GM12878 (cell line): Measurements from ENCODE around the gene PMF1. TPM values are rescaled to one million over a fixed set of nuclear protein-coding genes. Genes with fewer than 3 reads are reported as not detected.

Experiments
- ATAC-seq: fragments of 200-7000 bp; cut with Tn5 transposase; 3 replicates; pipeline ENCODE4 v1.9.1; 2020; ENCODE audit warnings: mild to moderate bottlenecking, moderate library complexity
- BruUV-seq: library from RNA; stranded (reverse); fragments of 400-500 nt; replicated peaks from 2 replicates; lab custom pipeline; 2021; lab: Mats Ljungman, UMichigan
- CTCF ChIA-PET: fragments of 300-600 bp; sonication (Branson Sonifier 250); formaldehyde crosslinking; extraction: SDS; loops from one replicate; lab custom pipeline; 2021; ENCODE audit warnings: inconsistent platforms; lab: Yijun Ruan, JAX
- POLR2A ChIA-PET: fragments of 350-600 bp; formaldehyde crosslinking; extraction: SDS; loops from one replicate; lab custom pipeline; 2021; ENCODE audit warnings: inconsistent platforms; lab: Charles Lee
- RAD21 ChIA-PET: fragments of 300-600 bp; sonication (Branson Sonifier 250); formaldehyde crosslinking; loops from one replicate; lab custom pipeline; 2023; ENCODE audit warnings: antibody characterized with exemption; ENCODE audit not compliant: unreplicated experiment; lab: Charles Lee
- SMC1A ChIA-PET: fragments of 300-600 bp; sonication (Branson Sonifier 250); formaldehyde crosslinking; loops from one replicate; lab custom pipeline; 2023; ENCODE audit not compliant: unreplicated experiment, uncharacterized antibody; lab: Charles Lee
- DNase-seq: peaks from one replicate; pipeline ENCODE4 v3.0.0-alpha.2; 2011; ENCODE audit warnings: low read depth, low spot score
- FAIRE-seq: peaks from 3 replicates; lab custom pipeline; 2011; peaks lifted over from hg19 to GRCh38; lab: Jason Lieb, UNC
- H2AFZ ChIP-seq: 2 replicates; pipeline ENCODE4 v1.6.0; 2011; ENCODE audit warnings: low read depth, low read length, control low read depth; ENCODE audit not compliant: control insufficient read depth
- H3K27ac ChIP-seq: 2 replicates; pipeline ENCODE4 v1.5.1; 2011; ENCODE audit warnings: control low read depth; ENCODE audit not compliant: control insufficient read depth, insufficient read depth
- H3K27me3 ChIP-seq, 2 experiments: replicated peaks in 1 of 2; 2 replicates each; pipeline versions ENCODE4 v1.6.0 to v1.6.1; 2011; ENCODE audit warnings: low read length in 1 of 2; ENCODE audit not compliant: control insufficient read depth in 2 of 2, insufficient read depth in 2 of 2
- H3K36me3 ChIP-seq, 2 experiments: 2 replicates each; pipeline ENCODE4 v1.5.1; 2011; ENCODE audit warnings: low read length in 1 of 2; ENCODE audit not compliant: control insufficient read depth in 2 of 2, insufficient read depth in 2 of 2
- H3K4me1 ChIP-seq: 2 replicates; pipeline ENCODE4 v1.6.1; 2011; ENCODE audit warnings: mild to moderate bottlenecking, low read length, moderate library complexity, mixed read lengths; ENCODE audit not compliant: control insufficient read depth, insufficient read depth
- H3K4me2 ChIP-seq: 2 replicates; pipeline ENCODE4 v1.6.0; 2011; ENCODE audit warnings: control low read depth; ENCODE audit not compliant: control insufficient read depth, insufficient read depth
- H3K4me3 ChIP-seq: fragments of 200-600 bp; sonication (generic); 2 replicates; pipeline ENCODE4 v1.5.1; 2016
- H3K79me2 ChIP-seq: 2 replicates; pipeline ENCODE4 v1.6.0; 2011; ENCODE audit warnings: low read length; ENCODE audit not compliant: control insufficient read depth, insufficient read depth
- H3K9ac ChIP-seq: 2 replicates; pipeline ENCODE4 v1.8.0; 2011; ENCODE audit warnings: low read length, control low read depth, mixed read lengths; ENCODE audit not compliant: control insufficient read depth, insufficient read depth
- H3K9me3 ChIP-seq: replicated peaks from 3 replicates; pipeline ENCODE4 v1.5.1; 2011; ENCODE audit warnings: mild to moderate bottlenecking, low read length; ENCODE audit not compliant: control insufficient read depth, insufficient read depth
- H4K20me1 ChIP-seq: 2 replicates; pipeline ENCODE4 v1.6.0; 2011; ENCODE audit not compliant: control insufficient read depth, insufficient read depth
- BCLAF1 ChIP-seq: fragments of 450-650 bp; IDR thresholded peaks from 2 replicates; pipeline ENCODE4 v1.6.1; 2017; ENCODE audit warnings: antibody characterized with exemption, mild to moderate bottlenecking, moderate library complexity
- CREM ChIP-seq: IDR thresholded peaks from 2 replicates; pipeline ENCODE4 v1.6.1; 2014; ENCODE audit warnings: antibody characterized with exemption, low read depth
- EED ChIP-seq: sonication (generic); IDR thresholded peaks from 2 replicates; pipeline ENCODE4 v1.6.1; 2016; ENCODE audit warnings: antibody characterized with exemption, low read depth
- ELK1 ChIP-seq: IDR thresholded peaks from 2 replicates; pipeline ENCODE4 v1.6.1; 2012; ENCODE audit warnings: low read depth, low read length, improper control_type of control experiment
- IRF3 ChIP-seq: fragments of 450-650 bp; IDR thresholded peaks from 2 replicates; pipeline ENCODE4 v1.6.1; 2014; ENCODE audit warnings: mild to moderate bottlenecking
- NRF1 ChIP-seq: conservative IDR thresholded peaks from 2 replicates; pipeline ENCODE4 v1.6.1; 2011; ENCODE audit warnings: mild to moderate bottlenecking, low read depth, low read length, improper control_type of control experiment
- PML ChIP-seq: IDR thresholded peaks from 2 replicates; pipeline ENCODE4 v1.6.1; 2012; ENCODE audit warnings: low read length, inconsistent platforms
- POLR2A ChIP-seq: IDR thresholded peaks from 2 replicates; pipeline ENCODE4 v1.6.1; 2011; ENCODE audit warnings: low read depth, mild to moderate bottlenecking, low read length
- SPI1 ChIP-seq: IDR thresholded peaks from 2 replicates; pipeline ENCODE4 v1.6.1; 2011; ENCODE audit warnings: low read depth, mild to moderate bottlenecking, low read length, moderate library complexity, borderline replicate concordance; ENCODE audit not compliant: insufficient read depth
- STAT1 ChIP-seq: fragments of 450-650 bp; conservative IDR thresholded peaks from 2 replicates; pipeline ENCODE4 v1.6.1; 2014; ENCODE audit warnings: antibody characterized with exemption, mild to moderate bottlenecking
- ZNF207 ChIP-seq: fragments of 450-650 bp; IDR thresholded peaks from 2 replicates; pipeline ENCODE4 v1.6.1; 2014; ENCODE audit warnings: antibody characterized with exemption, mild to moderate bottlenecking, borderline replicate concordance
- ZZZ3 ChIP-seq: IDR thresholded peaks from 2 replicates; pipeline ENCODE4 v1.6.1; 2011; ENCODE audit warnings: low read depth; ENCODE audit not compliant: control insufficient read depth, insufficient read length
- WGBS: methylation state at CpG from one replicate; pipeline ENCODE4 v1.1.6; 2016; ENCODE audit warnings: low lambda C conversion rate; ENCODE audit not compliant: insufficient replicate concordance, insufficient coverage; ENCODE audit errors: missing lambda C conversion rate; 5-methylcytosine and 5-hydroxymethylcytosine counted together
- in situ Hi-C: fragments of 300-500 bp; cut with MboI; formaldehyde crosslinking; loops from 9 replicates; pipeline ENCODE4 v1.14.3; 2018; ENCODE audit warnings: mixed read lengths
- intact Hi-C: fragments of 100-400 bp; cut with micrococcal nuclease; formaldehyde crosslinking; loops from one replicate; pipeline ENCODE4 v1.14.2; 2022; ENCODE audit not compliant: unreplicated experiment
- polyA plus RNA-seq, 11 experiments: library from polyadenylated mRNA; depleted of rRNA in 4 of 11; unstranded in 6 of 11; stranded (reverse) in 5 of 11; fragments of >200 nt; fragmentation: Nextera tagmentation in 4 of 11; fragmentation: Illumina TruSeq in 1 of 11; extraction: Ambion mirVana in 4 of 11; extraction: Trizol in 1 of 11; gene quantifications; 1 replicate in 1 of 11; 2 replicates in 10 of 11; pipeline versions ENCODE4 v1.2.1 to v1.2.3, GENCODE V29; 2011 to 2016; ENCODE audit warnings: inconsistent platforms in 2 of 11, missing spikeins in 2 of 11, low read depth in 1 of 11
- total RNA-seq, 4 experiments: library from RNA; depleted of rRNA in 3 of 4; stranded (reverse); fragments of >200 nt in 3 of 4; fragmentation: Illumina TruSeq in 1 of 4; extraction: Trizol in 1 of 4; gene quantifications; 2 replicates each; pipeline versions ENCODE4 v1.2.1 to v1.2.3, GENCODE V29; 2013 to 2021

The PMF1 gene
- total and polyA plus RNA-seq, 10 of the 15 experiments (the other 5 are each of a cell fraction or from before 2014, with no cell fraction given), result 6.7 to 105 (median 67.3) TPM

- ChIA-PET POLR2A (interaction anchor here (0.5 kb wide), 1 partner anchor 13 kb away, joined by 5 read pairs; no protein-coding TSS in a partner anchor), RAD21 (no interaction called here), CTCF (no interaction called here), SMC1A (no interaction called here)
- ATAC-seq, result no peak
- H3K4me1 ChIP-seq, result no peaks in the 10 kb centered on the region
- no peak overlapping the region for H3K9ac ChIP-seq
- no peak overlapping the region for H3K27ac ChIP-seq
- no TSS peak for BruUV-seq
- H3K9me3 ChIP-seq, result no peaks in the 10 kb centered on the region
- no peaks in the 10 kb centered on the region for H3K79me2 ChIP-seq
- DNase-seq, result no peak
- H3K4me3 ChIP-seq, result no peak overlapping the region
- TF ChIP-seq ZNF207 (no peak), BCLAF1 (no peak)
- H3K36me3 ChIP-seq, result peaks cover 22 to 50% of the 10 kb centered on the region in 2 experiments
- H4K20me1 ChIP-seq, result no peaks in the 10 kb centered on the region
- intact Hi-C loops (no loop called here), in situ Hi-C loops (no loop called here)
- WGBS, result 91% methylated on average over 3 of the region's 3 CpGs
- H2AFZ ChIP-seq, result no peak overlapping the region
- H3K4me2 ChIP-seq, result no peak overlapping the region
- H3K27me3 ChIP-seq, result no peaks in the 10 kb centered on the region
- FAIRE-seq, result no peak
Observed at GRCh38 chr1:156253634-156254033, 40.8 kb downstream of the PMF1 start.

GRCh38 chr1:156257711-156258110, 44.9 kb downstream of the PMF1 start:
- no peak for DNase-seq
- Histone ChIP-seq H3K27me3 (no peaks in the 10 kb centered on the region), H3K79me2 (no peaks in the 10 kb centered on the region), H3K4me3 (no peak overlapping the region), H4K20me1 (no peaks in the 10 kb centered on the region), H2AFZ (no peak overlapping the region), H3K4me1 (no peaks in the 10 kb centered on the region), H3K9ac (no peak overlapping the region), H3K36me3 (peaks cover 41 to 45% of the 10 kb centered on the region in 2 experiments), H3K9me3 (no peaks in the 10 kb centered on the region), H3K27ac (no peak overlapping the region), H3K4me2 (no peak overlapping the region)
- ChIA-PET CTCF (interaction anchor here (0.9 to 1.2 kb wide), 2 partner anchors 62 to 112 kb away, joined by 3 to 4 read pairs; no protein-coding TSS in a partner anchor), SMC1A (interaction anchor here (2.0 kb wide), 1 partner anchor 11 kb away, joined by 4 read pairs; no protein-coding TSS in a partner anchor), RAD21 (no interaction called here), POLR2A (interaction anchor here (0.5 kb wide), 1 partner anchor 115 kb away, joined by 3 read pairs; no protein-coding TSS in a partner anchor)
- FAIRE-seq, result no peak
- in situ Hi-C loops (no loop called here), intact Hi-C loops (no loop called here)
- ATAC-seq, result no peak
- 56% methylated on average over 2 of the region's 2 CpGs for WGBS
- no TSS peak for BruUV-seq
- TF ChIP-seq SPI1 (no peak), POLR2A (no peak), EED (no peak), ZZZ3 (no peak), STAT1 (no peak), IRF3 (no peak), ELK1 (no peak), PML (no peak), CREM (no peak), NRF1 (no peak)
